ENCODE results near the gene ARGLU1.

- TF ChIP-seq POLR2AphosphoS5 (IDR thresholded peaks at IDR 0.05) (no peak), CTCF (IDR thresholded peaks at IDR 0.05) (no peak), POLR2A (IDR thresholded peaks at IDR 0.05) (no peak)
Measured at GRCh38 chr13:106565127-106565775, 2.7 kb downstream of the ARGLU1 start.

Data from breast epithelium (tissue), 3 donors.